Coronary artery (tissue), 2 donors: ENCODE data around the gene MERTK.
A peak's percentile ranks its signal among the peaks of the same experiment; 100 is the strongest.

Experiments used
- DNase-seq: peaks from one replicate; pipeline ENCODE4 v3.0.0-alpha.2; 2017; ENCODE audit warnings: low spot score
- H3K27ac ChIP-seq, 2 donors: fragments of 200-600 bp; sonication (generic); one replicate each; pipeline ENCODE4 v1.5.1; 2016 to 2019
- H3K4me3 ChIP-seq: fragments of 200-600 bp; sonication (generic); 2 replicates; pipeline ENCODE4 v1.5.1; 2016; ENCODE audit warnings: mild to moderate bottlenecking, moderate library complexity
- CTCF ChIP-seq: fragments of 200-600 bp; sonication (generic); IDR thresholded peaks from one replicate; pipeline ENCODE4 v1.5.1; 2019; ENCODE audit warnings: antibody characterized with exemption

Gene MERTK

GRCh38 chr2:112018846-112019245, 120.4 kb downstream of the MERTK start:
- Histone ChIP-seq H3K27ac (no peak overlapping the region), H3K4me3 (no peak overlapping the region)
- TF ChIP-seq CTCF = no peak
- DNase-seq = no peak

GRCh38 chr2:112019569-112019982, 121.2 kb downstream of the MERTK start:
- Histone ChIP-seq H3K4me3 (no peak overlapping the region), H3K27ac (no peak overlapping the region)
- no peak for TF ChIP-seq CTCF
- DNase-seq = no peak

- Histone ChIP-seq H3K4me3 (no peak overlapping the region), H3K27ac (no peak overlapping the region)
- TF ChIP-seq CTCF = no peak
- no peak for DNase-seq
Observed at GRCh38 chr2:112020561-112020960, 122.2 kb downstream of the MERTK start.

GRCh38 chr2:112021290-112021689, 122.9 kb downstream of the MERTK start:
- no peak for TF ChIP-seq CTCF
- DNase-seq = no peak
- Histone ChIP-seq H3K4me3 (no peak overlapping the region), H3K27ac (no peak overlapping the region)

- Histone ChIP-seq H3K4me3 (no peak overlapping the region), H3K27ac (no peak overlapping the region)
- no peak for TF ChIP-seq CTCF
- DNase-seq = no peak
Observed at GRCh38 chr2:112021781-112022231, 123.4 kb downstream of the MERTK start.

GRCh38 chr2:112023707-112024106, 125.3 kb downstream of the MERTK start:
- Histone ChIP-seq H3K27ac (peak overlapping the region in 1 of 2 donors; percentile 32), H3K4me3 (no peak overlapping the region)
- no peak for TF ChIP-seq CTCF
- DNase-seq = no peak

- no peak for DNase-seq
- no peak for TF ChIP-seq CTCF
- H3K4me3 ChIP-seq = no peak overlapping the region
- peak overlapping the region in 1 of 2 donors; percentile 28 for H3K27ac ChIP-seq
Observed at GRCh38 chr2:112024231-112024630, 125.8 kb downstream of the MERTK start.
